Tibial nerve (tissue), 4 donors: ENCODE data around the gene TRPM1.

ENCODE experiments used
- CTCF ChIP-seq, 5 experiments: fragments of 200-600 bp in 3 of 5; fragments of 450-650 bp in 2 of 5; sonication (generic) in 3 of 5; IDR thresholded peaks; one replicate each; pipeline ENCODE4 v1.5.1; 2016 to 2019; ENCODE audit warnings: antibody characterized with exemption in 5 of 5, mild to moderate bottlenecking in 3 of 5, moderate library complexity in 2 of 5
- EP300 ChIP-seq, 2 donors: sonication (generic); formaldehyde crosslinking; IDR thresholded peaks; one replicate each; pipeline ENCODE4 v1.6.1; 2017; ENCODE audit warnings: antibody characterized with exemption in 2 of 2, mild to moderate bottlenecking in 1 of 2

GRCh38 chr15:30956216-30957124, 145.1 kb downstream of the TRPM1 start:
- TF ChIP-seq EP300 (IDR thresholded peaks at IDR 0.05) (no peak), CTCF (IDR thresholded peaks at IDR 0.05) (no peak)
